HG02938 (cell line): ENCODE data around the gene TNC.
A peak's percentile ranks its signal among the peaks of the same experiment; 100 is the strongest.

Experiments
- ATAC-seq: cut with Tn5 transposase; IDR thresholded peaks from one replicate; pipeline ENCODE4 v1.9.1; 2021; ENCODE audit warnings: mild to moderate bottlenecking, moderate library complexity; ENCODE audit not compliant: unreplicated experiment

The TNC gene

GRCh38 chr9:115015018-115015635 lies 102.8 kb downstream of the TNC start:
- no peak for ATAC-seq

GRCh38 chr9:115014438-115014837 lies 103.5 kb downstream of the TNC start:
- no peak for ATAC-seq

GRCh38 chr9:115013998-115014397 lies 104.0 kb downstream of the TNC start:
- ATAC-seq: peak; percentile 55

DNA sequence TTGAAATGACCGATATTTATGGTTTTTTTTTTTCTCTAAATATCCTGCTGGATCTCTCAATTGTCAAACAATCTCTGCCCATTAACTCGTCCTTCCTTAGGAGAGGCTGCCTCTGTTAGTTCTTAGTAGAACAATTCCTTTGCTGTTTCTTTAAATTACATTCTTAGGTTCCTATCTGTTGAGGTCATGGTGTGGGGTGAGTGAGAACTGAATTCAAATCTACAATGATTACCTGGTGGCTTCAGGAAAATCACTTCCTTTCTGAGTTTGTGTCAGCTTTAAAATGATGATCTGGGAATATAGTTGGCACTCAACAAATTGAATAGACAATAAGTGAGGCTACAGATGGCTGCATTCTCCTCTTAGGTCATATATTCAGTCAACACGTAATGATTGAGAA lies 105.5 kb downstream of the TNC start:
- ATAC-seq: no peak

DNA sequence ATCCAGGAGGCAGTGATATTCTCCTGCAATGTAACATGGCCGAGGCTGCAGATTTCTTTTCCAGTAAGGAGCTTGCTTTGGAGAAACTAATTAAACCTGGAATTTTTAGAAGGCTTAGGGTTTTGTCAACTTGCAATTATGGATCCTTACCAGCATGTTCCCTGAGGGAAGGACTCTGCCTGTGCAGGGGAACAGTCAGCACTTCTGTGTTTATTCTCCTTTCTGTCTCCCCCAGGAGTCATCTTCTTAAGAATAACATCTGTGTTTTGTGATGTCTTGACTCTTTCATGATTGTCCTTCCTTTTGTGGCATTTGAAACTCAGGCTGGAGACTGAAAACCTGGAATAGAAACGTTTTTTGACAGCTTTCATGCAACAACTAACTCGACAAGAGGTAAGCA lies 107.1 kb downstream of the TNC start:
- ATAC-seq: no peak

DNA sequence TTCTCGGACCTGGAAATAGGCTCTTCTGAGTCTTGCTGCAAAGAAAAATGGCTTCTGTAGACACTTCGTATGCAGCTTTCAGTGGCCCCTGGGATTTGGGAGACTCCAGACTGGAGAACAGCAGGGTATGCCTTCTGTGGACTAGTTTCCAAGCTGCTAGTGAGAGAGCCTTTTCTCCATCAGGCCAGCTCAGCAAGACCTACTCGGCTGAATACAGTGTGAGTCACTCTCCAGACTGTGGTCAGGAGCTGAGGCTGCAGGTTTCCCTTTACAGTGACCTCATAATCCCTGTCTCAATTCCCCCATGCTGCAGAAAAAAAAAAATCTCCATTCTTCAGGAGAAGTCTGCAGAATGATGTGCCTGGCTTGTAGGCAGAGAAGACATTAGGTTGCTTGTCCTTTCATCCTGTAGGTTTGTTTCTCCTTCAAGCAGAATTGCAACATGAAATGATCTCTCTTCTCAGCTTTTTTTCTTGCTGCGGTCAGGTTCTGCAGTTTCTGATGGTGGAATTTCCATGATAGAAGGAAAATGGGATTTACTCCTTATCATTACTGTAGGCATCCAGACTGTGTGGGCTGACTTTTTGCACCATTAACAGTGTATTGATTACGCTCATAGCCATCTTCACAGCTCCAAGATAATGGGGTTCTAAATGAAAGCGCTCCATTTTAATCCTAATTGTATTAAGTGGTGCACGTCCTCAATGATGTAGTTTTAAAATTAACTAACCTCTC lies 109.3 kb downstream of the TNC start:
- ATAC-seq: no peak

GRCh38 chr9:115006660-115007059 lies 111.3 kb downstream of the TNC start:
- ATAC-seq: no peak

GRCh38 chr9:115005322-115005721 lies 112.6 kb downstream of the TNC start:
- ATAC-seq: no peak

- no peak for ATAC-seq
Measured at GRCh38 chr9:115004545-115004944, 113.4 kb downstream of the TNC start.

DNA sequence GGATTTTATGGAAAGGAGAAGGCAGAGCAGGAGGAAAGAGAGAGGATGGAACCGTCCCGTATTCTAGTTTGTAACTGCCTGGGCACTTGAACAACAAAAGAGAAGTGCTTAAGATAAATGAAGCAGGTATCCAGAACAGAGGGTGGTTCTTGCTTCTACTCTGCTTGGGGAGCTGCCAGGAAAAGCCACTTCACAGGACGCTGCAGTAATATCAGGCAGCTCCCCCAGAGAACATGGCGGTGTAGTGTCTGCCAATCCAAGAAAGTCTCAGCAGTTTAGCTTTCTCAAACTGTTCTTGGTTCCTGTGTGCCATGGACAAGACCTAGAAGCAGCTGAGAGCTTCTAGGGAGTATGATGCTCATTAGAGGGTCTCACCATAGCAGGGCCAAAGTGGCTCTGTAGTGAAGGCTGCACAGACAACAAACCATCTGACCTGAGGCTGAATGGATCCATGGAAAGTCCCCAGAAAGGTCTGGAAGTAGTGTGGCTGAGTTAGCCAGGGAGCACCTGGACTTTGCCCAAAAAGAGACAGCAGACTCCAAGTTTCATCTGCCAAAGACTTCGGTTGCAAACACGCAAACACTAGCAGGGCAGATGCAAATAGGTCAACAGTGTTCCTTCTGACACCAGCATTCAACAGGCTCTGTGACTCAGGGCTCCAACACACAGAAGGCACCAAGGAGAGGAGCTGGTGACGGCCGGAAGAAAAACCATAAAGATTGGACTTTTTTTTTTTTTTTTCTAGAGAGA lies 115.4 kb downstream of the TNC start:
- ATAC-seq: no peak

GRCh38 chr9:115000217-115000639 lies 117.7 kb downstream of the TNC start:
- ATAC-seq: no peak

DNA sequence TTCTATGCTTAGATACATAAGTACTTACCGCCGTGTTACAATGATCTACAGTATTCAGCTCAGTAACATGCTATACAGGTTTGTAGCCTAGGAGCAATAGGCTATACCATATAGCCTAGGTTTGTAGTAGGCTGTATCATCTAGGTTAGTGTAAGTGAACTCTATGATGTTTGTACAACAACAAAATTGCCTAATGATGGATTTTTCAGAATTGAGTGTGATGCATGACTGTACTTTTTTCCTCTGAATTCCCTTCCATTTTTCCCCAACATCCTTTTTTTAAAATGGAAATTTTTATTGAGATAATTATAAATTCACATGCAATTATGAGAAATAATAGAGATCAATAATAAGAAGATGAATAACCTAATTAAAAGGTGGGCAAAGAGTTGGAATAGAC lies 119.6 kb downstream of the TNC start:
- ATAC-seq: no peak

DNA sequence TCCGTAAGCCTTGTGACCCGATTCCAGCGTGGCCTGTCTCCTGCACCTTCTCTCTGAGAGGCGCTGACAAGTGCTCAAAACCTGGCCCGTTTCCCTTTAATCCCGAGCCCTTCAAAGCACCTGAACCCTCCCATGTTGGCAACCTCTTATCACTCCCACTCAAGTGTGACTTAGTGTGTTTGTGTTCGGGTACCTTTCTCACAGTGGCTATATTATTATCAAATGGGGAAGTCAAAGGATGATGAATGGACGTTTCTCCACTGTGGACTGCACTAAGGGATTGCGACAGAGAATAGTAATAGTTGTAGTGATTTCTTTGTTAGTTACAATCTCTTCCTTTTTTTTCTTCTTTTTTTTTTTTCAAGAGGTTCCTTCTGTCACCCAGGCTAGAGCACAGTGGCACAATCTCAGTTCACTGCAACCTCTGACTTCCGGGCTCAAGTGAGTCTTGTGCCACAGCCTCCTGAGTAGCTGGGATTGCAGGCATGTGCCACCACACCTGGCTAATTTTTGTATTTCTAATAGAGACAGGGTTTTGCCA lies 122.2 kb downstream of the TNC start:
- ATAC-seq: no peak

- ATAC-seq: no peak
Measured at GRCh38 chr9:114994768-114995167, 123.2 kb downstream of the TNC start.

GRCh38 chr9:114991861-114992260 lies 126.1 kb downstream of the TNC start:
- ATAC-seq: no peak

GRCh38 chr9:114990901-114991300 lies 127.1 kb downstream of the TNC start:
- ATAC-seq: no peak

DNA sequence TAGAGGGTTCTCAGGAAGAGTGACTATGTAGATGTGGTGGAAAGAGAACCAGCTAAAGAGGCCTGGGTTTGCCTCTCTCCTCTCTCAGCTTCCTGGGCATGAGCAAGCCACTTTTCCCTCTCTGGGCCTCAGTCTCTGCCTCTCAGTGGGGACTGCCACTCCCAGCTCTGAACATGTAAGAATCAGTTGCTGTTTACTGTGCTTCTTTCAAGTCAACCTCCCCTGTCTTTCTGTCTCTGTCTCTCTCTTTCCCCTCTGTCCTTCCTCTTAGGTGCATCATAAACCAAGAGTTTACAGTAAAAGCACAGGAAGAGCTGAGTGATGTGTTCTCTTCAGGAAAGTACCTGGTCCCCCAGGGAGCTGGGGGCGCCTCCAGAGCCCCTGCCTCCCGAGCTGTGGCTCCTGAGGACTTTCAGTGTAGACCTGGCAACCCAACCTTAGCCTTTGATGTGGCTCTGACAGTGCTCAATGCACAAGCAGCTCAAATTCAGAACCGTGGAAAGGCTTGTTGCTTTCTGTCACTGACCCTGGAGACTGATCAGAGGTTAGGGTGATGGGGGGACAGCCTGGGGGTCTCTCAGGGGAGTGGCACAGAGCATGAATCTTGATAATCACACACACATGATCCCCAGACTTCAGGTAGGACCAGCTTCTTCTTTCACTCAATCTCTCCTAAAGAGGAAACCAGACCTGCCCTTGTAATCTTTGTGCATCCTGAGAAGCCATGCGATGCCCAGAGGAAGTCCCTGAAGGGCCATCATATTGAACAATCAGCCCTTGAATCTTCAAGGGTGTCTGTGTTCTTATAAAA lies 128.2 kb downstream of the TNC start:
- peak; percentile 45 for ATAC-seq

- ATAC-seq: peak; percentile 64
Measured at GRCh38 chr9:114988962-114989599, 128.9 kb downstream of the TNC start.

GRCh38 chr9:114987116-114987515 lies 130.8 kb downstream of the TNC start:
- no peak for ATAC-seq

GRCh38 chr9:114985959-114986501 lies 131.9 kb downstream of the TNC start:
- ATAC-seq: no peak
